PFSK-1 (cell line): ENCODE results near the gene NAA16. TPM values are rescaled to one million over a fixed set of nuclear protein-coding genes. Genes with fewer than 3 reads are reported as not detected.

Experiments used
- FOXP2 ChIP-seq: optimal IDR thresholded peaks from 2 replicates; pipeline ENCODE3; 2011; ENCODE audit warnings: borderline replicate concordance, control low read depth, inconsistent platforms; ENCODE audit not compliant: insufficient read depth; ENCODE audit errors: extremely low read length, extremely low read depth
- POLR2AphosphoS5 ChIP-seq: IDR thresholded peaks from 2 replicates; pipeline ENCODE4 v1.6.1; 2012; ENCODE audit warnings: low read depth, mild to moderate bottlenecking, control low read depth, low read length, moderate library complexity
- SIN3A ChIP-seq: IDR thresholded peaks from 2 replicates; pipeline ENCODE4 v1.6.1; 2012; ENCODE audit warnings: mild to moderate bottlenecking, low read length, moderate library complexity, borderline replicate concordance; ENCODE audit not compliant: insufficient read depth
- TAF1 ChIP-seq: IDR thresholded peaks from 2 replicates; pipeline ENCODE4 v1.6.1; 2012; ENCODE audit warnings: low read length, control low read depth, borderline replicate concordance; ENCODE audit not compliant: insufficient read depth
- polyA plus RNA-seq: library from polyadenylated mRNA; unstranded; fragments of >200 nt; gene quantifications from one replicate; pipeline ENCODE4 v1.2.1, GENCODE V29; 2012; ENCODE audit warnings: low read depth, missing spikeins; ENCODE audit not compliant: insufficient read length
- TF ChIP-seq, protein P1 (sequence below), 2 experiments: IDR thresholded peaks; 2 replicates each; pipeline versions ENCODE4 v1.6.1 to v1.8.0; 2011 to 2012; ENCODE audit warnings: low read depth in 2 of 2, low read length in 2 of 2, control low read depth in 1 of 2, inconsistent platforms in 1 of 2, mild to moderate bottlenecking in 1 of 2, moderate library complexity in 1 of 2; ENCODE audit not compliant: insufficient read depth in 1 of 2

Gene NAA16
- polyA plus RNA-seq, result 3.8 TPM

- TF ChIP-seq TAF1, result peak; percentile 52; the same call in 1 of the 2 replicates
- peak; percentile 67 for TF ChIP-seq POLR2AphosphoS5
- no peak for TF ChIP-seq FOXP2
- TF ChIP-seq SIN3A, result no peak
- TF ChIP-seq, protein P1, sequence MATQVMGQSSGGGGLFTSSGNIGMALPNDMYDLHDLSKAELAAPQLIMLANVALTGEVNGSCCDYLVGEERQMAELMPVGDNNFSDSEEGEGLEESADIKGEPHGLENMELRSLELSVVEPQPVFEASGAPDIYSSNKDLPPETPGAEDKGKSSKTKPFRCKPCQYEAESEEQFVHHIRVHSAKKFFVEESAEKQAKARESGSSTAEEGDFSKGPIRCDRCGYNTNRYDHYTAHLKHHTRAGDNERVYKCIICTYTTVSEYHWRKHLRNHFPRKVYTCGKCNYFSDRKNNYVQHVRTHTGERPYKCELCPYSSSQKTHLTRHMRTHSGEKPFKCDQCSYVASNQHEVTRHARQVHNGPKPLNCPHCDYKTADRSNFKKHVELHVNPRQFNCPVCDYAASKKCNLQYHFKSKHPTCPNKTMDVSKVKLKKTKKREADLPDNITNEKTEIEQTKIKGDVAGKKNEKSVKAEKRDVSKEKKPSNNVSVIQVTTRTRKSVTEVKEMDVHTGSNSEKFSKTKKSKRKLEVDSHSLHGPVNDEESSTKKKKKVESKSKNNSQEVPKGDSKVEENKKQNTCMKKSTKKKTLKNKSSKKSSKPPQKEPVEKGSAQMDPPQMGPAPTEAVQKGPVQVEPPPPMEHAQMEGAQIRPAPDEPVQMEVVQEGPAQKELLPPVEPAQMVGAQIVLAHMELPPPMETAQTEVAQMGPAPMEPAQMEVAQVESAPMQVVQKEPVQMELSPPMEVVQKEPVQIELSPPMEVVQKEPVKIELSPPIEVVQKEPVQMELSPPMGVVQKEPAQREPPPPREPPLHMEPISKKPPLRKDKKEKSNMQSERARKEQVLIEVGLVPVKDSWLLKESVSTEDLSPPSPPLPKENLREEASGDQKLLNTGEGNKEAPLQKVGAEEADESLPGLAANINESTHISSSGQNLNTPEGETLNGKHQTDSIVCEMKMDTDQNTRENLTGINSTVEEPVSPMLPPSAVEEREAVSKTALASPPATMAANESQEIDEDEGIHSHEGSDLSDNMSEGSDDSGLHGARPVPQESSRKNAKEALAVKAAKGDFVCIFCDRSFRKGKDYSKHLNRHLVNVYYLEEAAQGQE (IDR thresholded peaks at IDR 0.05; ENCODE audit: insufficient read depth in 1 of 2, low read depth in 2 of 2, low read length in 2 of 2), result 0 out of 4 replicates have a peak, but pooled peaks of 1 of the 2 experiments have one; percentile 3
Measured at GRCh38 chr13:41310963-41311405, at the start of gene NAA16. TSS of gene NAA16 (plus strand) at chr13:41311267. CDS start at chr13:41311529, 262 bp downstream.

DNA sequence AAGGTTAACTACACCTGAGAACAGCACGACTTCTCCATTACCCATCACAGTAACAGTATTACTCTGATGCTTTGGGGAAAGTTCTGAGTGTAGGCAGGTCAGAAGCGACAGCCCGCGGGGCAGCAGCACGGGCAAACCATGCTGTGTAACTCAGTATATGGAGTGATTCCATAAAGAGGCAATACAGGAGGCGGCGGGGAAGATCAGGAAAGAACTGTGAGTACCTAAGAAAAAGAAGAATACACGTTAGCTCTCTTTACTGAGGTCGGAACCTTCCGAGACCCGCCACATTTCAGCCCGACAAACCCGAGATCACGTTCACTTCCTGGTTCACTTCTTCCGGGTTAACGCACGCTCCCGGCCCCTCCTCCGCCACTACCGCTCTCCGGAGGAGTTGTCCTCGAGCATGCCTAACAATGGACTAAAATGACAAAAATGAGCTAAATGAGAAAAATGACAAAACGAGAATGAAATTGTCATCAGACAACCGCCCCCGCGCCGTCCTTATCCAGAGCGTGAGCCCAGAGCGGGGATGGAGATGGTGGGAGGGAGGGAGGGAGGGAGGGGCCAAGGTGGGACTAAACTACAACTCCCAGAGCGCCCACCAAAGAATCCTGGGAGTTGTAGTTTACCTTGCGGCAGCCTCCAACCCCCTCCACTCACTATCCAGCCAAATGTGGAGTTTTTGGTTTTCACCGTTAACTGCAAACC is 47.7 kb upstream of the NAA16 start, which contains the start of gene MTRF1:
MTRF1 (minus strand) TSS at position 316 of the 711 bp plus-strand sequence. CDS start 2,669 bp downstream, outside the sequence.
- TF ChIP-seq POLR2AphosphoS5 (peak; percentile 59; the same call in 1 of the 2 replicates), TAF1 (peak; percentile 53; the same call in 1 of the 2 replicates)
- TF ChIP-seq, protein P1 (IDR thresholded peaks at IDR 0.05; ENCODE audit: insufficient read depth in 1 of 2, low read depth in 2 of 2, low read length in 2 of 2), result no peak

GRCh38 chr13:41267106-41267505 is 44.0 kb upstream of the NAA16 start:
- TF ChIP-seq POLR2AphosphoS5, result no peak
- TF ChIP-seq FOXP2, result no peak
- no peak for TF ChIP-seq SIN3A
- no peak for TF ChIP-seq TAF1
- TF ChIP-seq, protein P1 (IDR thresholded peaks at IDR 0.05; ENCODE audit: insufficient read depth in 1 of 2, low read depth in 2 of 2, low read length in 2 of 2), result no peak

- TF ChIP-seq SIN3A, result no peak
- TF ChIP-seq, protein P1 (IDR thresholded peaks at IDR 0.05; ENCODE audit: insufficient read depth in 1 of 2, low read depth in 2 of 2, low read length in 2 of 2), result no peak
- no peak for TF ChIP-seq POLR2AphosphoS5
- TF ChIP-seq FOXP2, result no peak
- no peak for TF ChIP-seq TAF1
Measured at GRCh38 chr13:41268764-41269163, 42.3 kb upstream of the NAA16 start.
